Suprapubic skin (tissue), 4 donors: ENCODE results near the gene PON1. TPM values are rescaled to one million over a fixed set of nuclear protein-coding genes. Genes with fewer than 3 reads are reported as not detected.

Source experiments
- DNase-seq, 2 donors: peaks; one replicate each; pipeline ENCODE4 v3.0.0-alpha.2; 2019; ENCODE audit warnings: low spot score in 2 of 2
- H3K27ac ChIP-seq: fragments of 200-600 bp; sonication (generic); one replicate; pipeline ENCODE4 v1.5.1; 2019
- H3K27me3 ChIP-seq: fragments of 200-600 bp; sonication (generic); one replicate; pipeline ENCODE4 v1.5.1; 2019
- H3K36me3 ChIP-seq: fragments of 200-600 bp; sonication (generic); one replicate; pipeline ENCODE4 v1.5.1; 2019
- H3K4me1 ChIP-seq: fragments of 200-600 bp; sonication (generic); one replicate; pipeline ENCODE4 v1.5.1; 2019
- H3K4me3 ChIP-seq: fragments of 200-600 bp; sonication (generic); one replicate; pipeline ENCODE4 v1.5.1; 2019; ENCODE audit warnings: mild to moderate bottlenecking
- H3K9me3 ChIP-seq: fragments of 200-600 bp; sonication (generic); one replicate; pipeline ENCODE4 v1.5.1; 2019
- EP300 ChIP-seq: sonication (generic); formaldehyde crosslinking; IDR thresholded peaks from one replicate; pipeline ENCODE4 v1.6.1; 2017; ENCODE audit warnings: antibody characterized with exemption
- POLR2A ChIP-seq, 2 donors: fragments of 450-650 bp; IDR thresholded peaks; one replicate each; pipeline ENCODE4 v1.6.1; 2017; ENCODE audit warnings: antibody characterized with exemption in 2 of 2, mild to moderate bottlenecking in 2 of 2, moderate library complexity in 2 of 2
- POLR2AphosphoS5 ChIP-seq, 3 donors: sonication (generic); formaldehyde crosslinking; IDR thresholded peaks; one replicate each; pipeline ENCODE4 v1.6.1; 2017; ENCODE audit warnings: antibody characterized with exemption in 3 of 3
- WGBS: methylation state at CpG from one replicate; pipeline ENCODE4 v1.1.5; 2018; 5-methylcytosine and 5-hydroxymethylcytosine counted together
- total RNA-seq, 4 donors: library from RNA; depleted of rRNA; stranded (reverse); fragments of >200 nt; gene quantifications; one replicate each; pipeline ENCODE4 v1.1.0, GENCODE V29; 2016
- TF ChIP-seq, protein P1 (sequence below), 2 donors: fragments of 200-600 bp in 1 of 2; fragments of 450-650 bp in 1 of 2; sonication (generic) in 1 of 2; IDR thresholded peaks; one replicate each; pipeline ENCODE4 v1.5.1; 2016 to 2019; ENCODE audit warnings: antibody characterized with exemption in 2 of 2, mild to moderate bottlenecking in 1 of 2, moderate library complexity in 1 of 2

Gene PON1
- total RNA-seq, 4 donors from 2014 or later, result 0.30 to 0.97 TPM; not detected in 2

DNA sequence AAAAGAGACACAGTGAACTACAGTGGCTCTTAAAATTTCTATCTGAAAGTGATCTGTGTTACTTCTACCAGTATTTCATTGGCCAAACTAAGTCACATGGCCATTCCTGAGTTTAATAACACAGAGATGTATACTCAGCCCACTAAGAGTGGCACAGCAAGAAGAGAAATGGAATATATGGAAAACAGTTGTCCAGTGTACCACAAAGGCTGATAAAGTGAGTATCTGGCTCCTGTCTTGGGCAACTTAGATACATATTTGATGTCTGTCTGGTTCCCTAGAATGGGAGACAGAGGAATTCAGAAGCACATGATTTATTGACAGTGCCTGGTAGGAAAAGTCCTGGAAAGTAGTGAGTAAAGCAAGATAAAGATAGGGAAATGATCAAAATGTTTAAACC, 10.1 kb upstream of the PON1 start:
- Histone ChIP-seq H3K27me3 (no peaks in the 10 kb centered on the region), H3K27ac (no peak overlapping the region), H3K9me3 (no peaks in the 10 kb centered on the region), H3K36me3 (no peaks in the 10 kb centered on the region), H3K4me1 (no peaks in the 10 kb centered on the region), H3K4me3 (no peak overlapping the region)
- TF ChIP-seq, protein P1, sequence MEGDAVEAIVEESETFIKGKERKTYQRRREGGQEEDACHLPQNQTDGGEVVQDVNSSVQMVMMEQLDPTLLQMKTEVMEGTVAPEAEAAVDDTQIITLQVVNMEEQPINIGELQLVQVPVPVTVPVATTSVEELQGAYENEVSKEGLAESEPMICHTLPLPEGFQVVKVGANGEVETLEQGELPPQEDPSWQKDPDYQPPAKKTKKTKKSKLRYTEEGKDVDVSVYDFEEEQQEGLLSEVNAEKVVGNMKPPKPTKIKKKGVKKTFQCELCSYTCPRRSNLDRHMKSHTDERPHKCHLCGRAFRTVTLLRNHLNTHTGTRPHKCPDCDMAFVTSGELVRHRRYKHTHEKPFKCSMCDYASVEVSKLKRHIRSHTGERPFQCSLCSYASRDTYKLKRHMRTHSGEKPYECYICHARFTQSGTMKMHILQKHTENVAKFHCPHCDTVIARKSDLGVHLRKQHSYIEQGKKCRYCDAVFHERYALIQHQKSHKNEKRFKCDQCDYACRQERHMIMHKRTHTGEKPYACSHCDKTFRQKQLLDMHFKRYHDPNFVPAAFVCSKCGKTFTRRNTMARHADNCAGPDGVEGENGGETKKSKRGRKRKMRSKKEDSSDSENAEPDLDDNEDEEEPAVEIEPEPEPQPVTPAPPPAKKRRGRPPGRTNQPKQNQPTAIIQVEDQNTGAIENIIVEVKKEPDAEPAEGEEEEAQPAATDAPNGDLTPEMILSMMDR (IDR thresholded peaks at IDR 0.05), result no peak
- TF ChIP-seq POLR2A (IDR thresholded peaks at IDR 0.05) (no peak), EP300 (no peak), POLR2AphosphoS5 (IDR thresholded peaks at IDR 0.05) (no peak)
- DNase-seq, result no peak

- H3K36me3 ChIP-seq, result no peaks in the 10 kb centered on the region
- H3K9me3 ChIP-seq, result no peaks in the 10 kb centered on the region
- DNase-seq, result no peak
- H3K27ac ChIP-seq, result no peak overlapping the region
- peak overlapping the region; percentile 26 for H3K4me3 ChIP-seq
- no peak for TF ChIP-seq POLR2AphosphoS5 (IDR thresholded peaks at IDR 0.05)
- TF ChIP-seq, protein P1 (IDR thresholded peaks at IDR 0.05), result no peak
- H3K27me3 ChIP-seq, result no peaks in the 10 kb centered on the region
- H3K4me1 ChIP-seq, result no peaks in the 10 kb centered on the region
- 91% methylated on average over 1 of the region's 1 CpG for WGBS
Measured at GRCh38 chr7:95330961-95331337, 6.6 kb upstream of the PON1 start.

DNA sequence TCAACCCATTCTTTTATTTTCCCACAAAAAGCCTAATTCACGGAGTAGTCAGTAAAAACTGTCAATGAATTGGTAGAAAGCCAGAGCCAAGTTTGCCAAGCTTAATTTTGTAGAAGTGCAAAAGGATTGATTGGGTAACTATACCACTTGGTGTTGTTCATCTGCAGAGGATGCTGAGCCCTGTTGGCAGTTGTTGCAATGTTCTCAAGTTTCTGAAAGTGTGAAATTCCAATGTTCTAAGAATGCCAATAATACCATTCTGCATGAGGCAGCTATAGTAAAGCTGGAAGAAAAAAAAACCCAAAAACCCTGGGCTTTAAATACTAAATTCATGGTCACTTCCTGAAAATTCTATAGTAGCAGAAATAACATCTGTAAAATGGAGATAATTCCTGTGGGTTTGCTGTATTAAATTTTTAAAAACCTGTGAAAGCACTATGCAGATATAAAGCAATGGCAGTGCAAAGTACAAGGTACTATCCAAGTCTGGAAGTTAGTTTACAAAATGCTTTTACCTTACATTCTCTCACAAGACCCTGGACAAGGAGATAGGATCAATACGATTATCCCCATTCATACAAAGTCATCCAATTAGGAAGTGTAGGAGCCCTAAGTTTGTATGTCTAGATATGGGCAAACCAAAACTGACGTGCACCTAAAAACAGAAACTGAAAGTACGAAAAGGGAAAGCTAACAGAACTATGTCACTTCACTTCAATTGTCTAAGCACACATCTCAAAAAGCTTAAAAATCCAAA, 6.0 kb upstream of the PON1 start:
- no peaks in the 10 kb centered on the region for H3K9me3 ChIP-seq
- no peak for DNase-seq
- H3K4me1 ChIP-seq, result no peaks in the 10 kb centered on the region
- no peaks in the 10 kb centered on the region for H3K27me3 ChIP-seq
- TF ChIP-seq, protein P1 (IDR thresholded peaks at IDR 0.05), result no peak
- TF ChIP-seq POLR2AphosphoS5 (IDR thresholded peaks at IDR 0.05), result no peak
- TF ChIP-seq POLR2A (IDR thresholded peaks at IDR 0.05), result no peak
- no peak for TF ChIP-seq EP300
- H3K27ac ChIP-seq, result no peak overlapping the region
- peak overlapping the region; percentile 26 for H3K4me3 ChIP-seq
- 32% methylated on average over 4 of the region's 4 CpGs for whole genome bisulfite sequencing
- no peaks in the 10 kb centered on the region for H3K36me3 ChIP-seq

DNA sequence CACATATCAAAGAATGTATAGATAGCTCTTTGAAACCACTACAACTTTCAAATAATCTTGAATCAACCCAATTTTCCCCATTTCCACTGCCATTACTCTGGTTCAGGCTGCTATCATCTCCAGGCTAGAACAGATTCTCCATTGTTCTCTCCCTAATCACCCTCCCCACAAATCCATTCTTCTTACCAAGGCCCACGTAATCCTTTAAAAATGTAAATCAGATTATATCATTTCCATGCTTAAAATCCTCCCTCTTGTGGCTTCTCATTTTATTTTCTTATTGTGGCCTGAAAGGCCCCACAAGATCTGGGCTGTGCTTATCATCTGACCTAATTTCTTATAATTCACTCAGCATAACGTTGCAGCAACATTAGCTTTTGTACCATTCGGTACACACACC, 3.0 kb upstream of the PON1 start:
- DNase-seq, result no peak
- TF ChIP-seq POLR2A (IDR thresholded peaks at IDR 0.05), result no peak
- TF ChIP-seq, protein P1 (IDR thresholded peaks at IDR 0.05), result no peak
- TF ChIP-seq EP300, result no peak
- no peak for TF ChIP-seq POLR2AphosphoS5 (IDR thresholded peaks at IDR 0.05)
- peaks cover 13% of the 10 kb centered on the region for H3K27me3 ChIP-seq
- 82% methylated on average over 3 of the region's 3 CpGs for WGBS
- no peaks in the 10 kb centered on the region for H3K4me1 ChIP-seq
- H3K9me3 ChIP-seq, result no peaks in the 10 kb centered on the region
- H3K36me3 ChIP-seq, result no peaks in the 10 kb centered on the region
- H3K27ac ChIP-seq, result no peak overlapping the region
- H3K4me3 ChIP-seq, result no peak overlapping the region

GRCh38 chr7:95323410-95324129, 762 bp downstream of the PON1 start:
- no peaks in the 10 kb centered on the region for H3K4me1 ChIP-seq
- peaks cover 13% of the 10 kb centered on the region for H3K27me3 ChIP-seq
- no peaks in the 10 kb centered on the region for H3K9me3 ChIP-seq
- no peaks in the 10 kb centered on the region for H3K36me3 ChIP-seq
- H3K4me3 ChIP-seq, result no peak overlapping the region
- DNase-seq, result no peak
- H3K27ac ChIP-seq, result no peak overlapping the region
- WGBS, result 91% methylated on average over 9 of the region's 9 CpGs
- TF ChIP-seq POLR2A (IDR thresholded peaks at IDR 0.05) (no peak), EP300 (no peak), POLR2AphosphoS5 (IDR thresholded peaks at IDR 0.05) (no peak)
- TF ChIP-seq, protein P1 (IDR thresholded peaks at IDR 0.05), result no peak
